GM23338 (cell line): Measurements from ENCODE around the gene PACSIN3. TPM values are rescaled to one million over a fixed set of nuclear protein-coding genes. Genes with fewer than 3 reads are reported as not detected.

ENCODE experiments used
- ATAC-seq: fragments of 200-7000 bp; cut with Tn5 transposase; 3 replicates; pipeline ENCODE4 v1.9.1; 2020
- DNase-seq: peaks from one replicate; pipeline ENCODE4 v3.0.0-alpha.2; 2015; ENCODE audit warnings: low spot score
- H2AFZ ChIP-seq: fragments of 200-600 bp; sonication (generic); 2 replicates; pipeline ENCODE4 v1.8.0; 2016; ENCODE audit warnings: antibody characterized with exemption, mild to moderate bottlenecking, moderate library complexity
- H3F3A ChIP-seq: fragments of 200-600 bp; sonication (generic); replicated peaks from 2 replicates; pipeline ENCODE4 v1.8.0; 2017; ENCODE audit warnings: antibody characterized with exemption, mixed run types, low read depth
- H3K27ac ChIP-seq: fragments of 200-600 bp; sonication (generic); 2 replicates; pipeline ENCODE4 v1.6.1; 2016; ENCODE audit warnings: low read depth
- H3K27me3 ChIP-seq: fragments of 200-600 bp; sonication (generic); 2 replicates; pipeline ENCODE4 v1.8.0; 2016; ENCODE audit warnings: mild to moderate bottlenecking, mixed run types, moderate library complexity; ENCODE audit not compliant: insufficient read depth
- H3K36me3 ChIP-seq: fragments of 200-600 bp; sonication (generic); 2 replicates; pipeline ENCODE4 v1.8.0; 2016; ENCODE audit warnings: mild to moderate bottlenecking; ENCODE audit not compliant: insufficient read depth
- H3K4me1 ChIP-seq: fragments of 200-600 bp; sonication (generic); 2 replicates; pipeline ENCODE4 v1.8.0; 2016; ENCODE audit warnings: mild to moderate bottlenecking, moderate library complexity; ENCODE audit not compliant: insufficient read depth
- H3K4me2 ChIP-seq: fragments of 200-600 bp; sonication (generic); 2 replicates; pipeline ENCODE4 v1.7.1; 2017; ENCODE audit warnings: mixed run types
- H3K4me3 ChIP-seq: fragments of 200-600 bp; sonication (generic); 2 replicates; pipeline ENCODE4 v1.6.1; 2016; ENCODE audit warnings: mixed run types
- H3K79me2 ChIP-seq: fragments of 200-600 bp; sonication (generic); replicated peaks from 2 replicates; pipeline ENCODE4 v1.8.0; 2017; ENCODE audit warnings: mild to moderate bottlenecking; ENCODE audit not compliant: insufficient read depth
- H3K9me2 ChIP-seq: fragments of 200-600 bp; sonication (generic); 2 replicates; pipeline ENCODE4 v1.8.0; 2017; ENCODE audit not compliant: insufficient read depth
- H4K20me1 ChIP-seq: fragments of 200-600 bp; sonication (generic); replicated peaks from 2 replicates; pipeline ENCODE4 v1.8.0; 2017; ENCODE audit warnings: mild to moderate bottlenecking; ENCODE audit not compliant: insufficient read depth
- H3K27ac Mint-ChIP-seq: 2 replicates; pipeline ENCODE4 v1.8.0; 2020; ENCODE audit warnings: inconsistent platforms, mild to moderate bottlenecking, moderate library complexity, mixed read lengths
- H3K27me3 Mint-ChIP-seq: 3 replicates; pipeline ENCODE4 v1.8.0; 2022; ENCODE audit warnings: low read depth, mild to moderate bottlenecking, moderate library complexity, mixed read lengths, inconsistent platforms; ENCODE audit not compliant: insufficient read depth, poor library complexity
- H3K36me3 Mint-ChIP-seq: 3 replicates; pipeline ENCODE4 v1.8.0; 2021; ENCODE audit warnings: low read depth, mild to moderate bottlenecking, inconsistent platforms, moderate library complexity, mixed read lengths
- H3K4me1 Mint-ChIP-seq: 3 replicates; pipeline ENCODE4 v1.8.0; 2020; ENCODE audit warnings: mild to moderate bottlenecking, inconsistent platforms, mixed read lengths
- H3K4me3 Mint-ChIP-seq: 3 replicates; pipeline ENCODE4 v1.8.0; 2021; ENCODE audit warnings: moderate library complexity, mild to moderate bottlenecking, inconsistent platforms, mixed read lengths
- H3K9me3 Mint-ChIP-seq: 3 replicates; pipeline ENCODE4 v1.8.0; 2020; ENCODE audit warnings: moderate library complexity, mild to moderate bottlenecking, inconsistent platforms, mixed read lengths
- CTCF ChIP-seq, 2 experiments: fragments of 200-600 bp in 1 of 2; sonication (generic) in 1 of 2; conservative IDR thresholded peaks; 2 replicates each; pipeline versions ENCODE4 v1.5.1 to v1.6.1; 2016 to 2017; ENCODE audit warnings: antibody characterized with exemption in 2 of 2, low read depth in 2 of 2, mild to moderate bottlenecking in 2 of 2, moderate library complexity in 1 of 2
- EZH2phosphoT487 ChIP-seq: fragments of 200-600 bp; sonication (generic); IDR thresholded peaks from one replicate; pipeline ENCODE4 v1.8.1; 2018; ENCODE audit warnings: antibody characterized with exemption; ENCODE audit not compliant: unreplicated experiment
- JUNB ChIP-seq: IDR thresholded peaks from one replicate; pipeline ENCODE4 v1.6.1; 2016; ENCODE audit warnings: antibody characterized with exemption; ENCODE audit not compliant: unreplicated experiment
- NANOG ChIP-seq: IDR thresholded peaks from 2 replicates; pipeline ENCODE4 v1.6.1; 2016; ENCODE audit warnings: antibody characterized with exemption, borderline replicate concordance
- REST ChIP-seq: IDR thresholded peaks from one replicate; pipeline ENCODE4 v1.6.1; 2018; ENCODE audit warnings: antibody characterized with exemption; ENCODE audit not compliant: unreplicated experiment
- STAT1 ChIP-seq: IDR thresholded peaks from one replicate; pipeline ENCODE4 v1.6.1; 2016; ENCODE audit warnings: antibody characterized with exemption; ENCODE audit not compliant: unreplicated experiment
- ZNF114 ChIP-seq: fragments of 250-450 bp; sonication (Bioruptor Pico); IDR thresholded peaks from 2 replicates; pipeline ENCODE4 v1.5.0; 2020; ENCODE audit warnings: mild to moderate bottlenecking, moderate library complexity
- ZNF462 ChIP-seq: fragments of 250-450 bp; sonication (Bioruptor Pico); IDR thresholded peaks from 2 replicates; pipeline ENCODE4 v1.5.0; 2020; ENCODE audit warnings: mild to moderate bottlenecking, moderate library complexity
- polyA plus RNA-seq: library from polyadenylated mRNA; unstranded; fragments of >200 nt; fragmentation: Nextera tagmentation; extraction: Ambion mirVana; gene quantifications from 2 replicates; pipeline ENCODE4 v1.2.1, GENCODE V29; 2016
- total RNA-seq: library from RNA; depleted of rRNA; stranded (reverse); fragments of >200 nt; shearing (Covaris generic); gene quantifications from 2 replicates; pipeline ENCODE4 v1.2.3, GENCODE V29; 2014

The PACSIN3 gene
- total and polyA plus RNA-seq, 2 experiments from 2014 or later = 39.6 to 72.1 TPM

- H4K20me1 ChIP-seq = no peaks in the 10 kb centered on the region
- H3K27me3 ChIP-seq = no peaks in the 10 kb centered on the region
- TF ChIP-seq CTCF (conservative IDR thresholded peaks at IDR 0.05; ENCODE audit: low read depth in 2 of 2) (no peak), STAT1 (no peak), ZNF462 (CRISPR knock-in tag) (no peak), NANOG (no peak), EZH2phosphoT487 (no peak), REST (no peak), JUNB (no peak), ZNF114 (no peak)
- peaks cover 24% of the 10 kb centered on the region for H3K79me2 ChIP-seq
- H3K4me3 ChIP-seq = no peak overlapping the region
- Mint-ChIP-seq H3K4me3 (no peak overlapping the region), H3K36me3 (peaks cover 7% of the 10 kb centered on the region), H3K27ac (no peak overlapping the region), H3K4me1 (peaks cover 18% of the 10 kb centered on the region), H3K9me3 (no peaks in the 10 kb centered on the region), H3K27me3 (peaks cover 3% of the 10 kb centered on the region)
- H3K9me2 ChIP-seq = no peaks in the 10 kb centered on the region
- no peak overlapping the region for H3K27ac ChIP-seq
- DNase-seq (no peak), ATAC-seq (no peak)
- H3K36me3 ChIP-seq = no peaks in the 10 kb centered on the region; the same call in 1 of the 2 replicates
- no peak overlapping the region for H3K4me2 ChIP-seq
- peaks cover 17% of the 10 kb centered on the region for H3K4me1 ChIP-seq
- peaks cover 15% of the 10 kb centered on the region; the same call in 1 of the 2 replicates for H3F3A ChIP-seq
- H2AFZ ChIP-seq = no peak overlapping the region
Measured at GRCh38 chr11:47212938-47213337, 26.7 kb upstream of the PACSIN3 start.
